ENCODE results near the gene HUS1B. TPM values are rescaled to one million over a fixed set of nuclear protein-coding genes. Genes with fewer than 3 reads are reported as not detected.

HUS1B gene
- total and polyA plus RNA-seq, 9 of the 15 experiments (the other 6 are each of a cell fraction or from before 2014, with no cell fraction given) = 0.16 to 1.4 (median 0.38) TPM; not detected in 1

DNA sequence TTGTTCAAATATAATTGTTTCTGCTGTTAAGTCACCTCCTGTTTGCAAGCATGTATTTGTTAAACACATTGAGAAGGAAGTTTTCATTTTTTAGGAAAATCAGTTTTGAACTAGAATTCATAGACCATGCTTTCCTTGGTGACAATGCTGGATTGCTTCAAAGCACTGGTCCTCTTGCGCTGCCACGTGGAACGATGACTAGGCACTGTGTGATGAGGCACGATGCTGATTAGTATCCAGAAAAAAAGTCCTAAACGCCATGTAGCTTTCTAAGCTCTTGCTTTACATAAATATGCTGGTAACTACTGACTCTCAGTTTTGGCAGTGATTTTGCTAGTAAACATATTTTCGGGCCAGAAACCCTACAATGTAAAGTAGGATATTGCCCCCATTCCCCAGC, 47.1 kb upstream of the HUS1B start (continued):
- TF ChIP-seq MAFK (IDR thresholded peaks at IDR 0.05; ENCODE audit: low read length) (peak; percentile 70; the same call in 1 of the 2 replicates), NCOA1 (IDR thresholded peaks at IDR 0.05; ENCODE audit: low read depth) (no peak), L3MBTL2 (IDR thresholded peaks at IDR 0.05) (peak; percentile 97), KDM1A (IDR thresholded peaks at IDR 0.05) (0 out of 4 replicates have a peak, but pooled peaks of 1 of the 2 experiments have one; percentile 24), LARP7 (IDR thresholded peaks at IDR 0.05) (no peak), ZNF76 (CRISPR knock-in tag; IDR thresholded peaks at IDR 0.05; ENCODE audit: borderline replicate concordance) (no peak), ZNF79 (CRISPR knock-in tag; IDR thresholded peaks at IDR 0.05; ENCODE audit: low read depth) (no peak), ZNF316 (IDR thresholded peaks at IDR 0.05) (peak; percentile 79), NFE2 (IDR thresholded peaks at IDR 0.05; ENCODE audit: low read depth) (peak; percentile 92), C11orf30 (IDR thresholded peaks at IDR 0.05; ENCODE audit: low read depth) (peak; percentile 75)
- TF ChIP-seq, protein P1, sequence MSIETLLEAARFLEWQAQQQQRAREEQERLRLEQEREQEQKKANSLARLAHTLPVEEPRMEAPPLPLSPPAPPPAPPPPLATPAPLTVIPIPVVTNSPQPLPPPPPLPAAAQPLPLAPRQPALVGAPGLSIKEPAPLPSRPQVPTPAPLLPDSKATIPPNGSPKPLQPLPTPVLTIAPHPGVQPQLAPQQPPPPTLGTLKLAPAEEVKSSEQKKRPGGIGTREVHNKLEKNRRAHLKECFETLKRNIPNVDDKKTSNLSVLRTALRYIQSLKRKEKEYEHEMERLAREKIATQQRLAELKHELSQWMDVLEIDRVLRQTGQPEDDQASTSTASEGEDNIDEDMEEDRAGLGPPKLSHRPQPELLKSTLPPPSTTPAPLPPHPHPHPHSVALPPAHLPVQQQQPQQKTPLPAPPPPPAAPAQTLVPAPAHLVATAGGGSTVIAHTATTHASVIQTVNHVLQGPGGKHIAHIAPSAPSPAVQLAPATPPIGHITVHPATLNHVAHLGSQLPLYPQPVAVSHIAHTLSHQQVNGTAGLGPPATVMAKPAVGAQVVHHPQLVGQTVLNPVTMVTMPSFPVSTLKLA (conservative IDR thresholded peaks at IDR 0.05) = peak; percentile 76 to 81
- TF ChIP-seq, protein P2, sequence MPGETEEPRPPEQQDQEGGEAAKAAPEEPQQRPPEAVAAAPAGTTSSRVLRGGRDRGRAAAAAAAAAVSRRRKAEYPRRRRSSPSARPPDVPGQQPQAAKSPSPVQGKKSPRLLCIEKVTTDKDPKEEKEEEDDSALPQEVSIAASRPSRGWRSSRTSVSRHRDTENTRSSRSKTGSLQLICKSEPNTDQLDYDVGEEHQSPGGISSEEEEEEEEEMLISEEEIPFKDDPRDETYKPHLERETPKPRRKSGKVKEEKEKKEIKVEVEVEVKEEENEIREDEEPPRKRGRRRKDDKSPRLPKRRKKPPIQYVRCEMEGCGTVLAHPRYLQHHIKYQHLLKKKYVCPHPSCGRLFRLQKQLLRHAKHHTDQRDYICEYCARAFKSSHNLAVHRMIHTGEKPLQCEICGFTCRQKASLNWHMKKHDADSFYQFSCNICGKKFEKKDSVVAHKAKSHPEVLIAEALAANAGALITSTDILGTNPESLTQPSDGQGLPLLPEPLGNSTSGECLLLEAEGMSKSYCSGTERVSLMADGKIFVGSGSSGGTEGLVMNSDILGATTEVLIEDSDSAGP (CRISPR knock-in tag; IDR thresholded peaks at IDR 0.05) = no peak
- TF ChIP-seq, protein P3, sequence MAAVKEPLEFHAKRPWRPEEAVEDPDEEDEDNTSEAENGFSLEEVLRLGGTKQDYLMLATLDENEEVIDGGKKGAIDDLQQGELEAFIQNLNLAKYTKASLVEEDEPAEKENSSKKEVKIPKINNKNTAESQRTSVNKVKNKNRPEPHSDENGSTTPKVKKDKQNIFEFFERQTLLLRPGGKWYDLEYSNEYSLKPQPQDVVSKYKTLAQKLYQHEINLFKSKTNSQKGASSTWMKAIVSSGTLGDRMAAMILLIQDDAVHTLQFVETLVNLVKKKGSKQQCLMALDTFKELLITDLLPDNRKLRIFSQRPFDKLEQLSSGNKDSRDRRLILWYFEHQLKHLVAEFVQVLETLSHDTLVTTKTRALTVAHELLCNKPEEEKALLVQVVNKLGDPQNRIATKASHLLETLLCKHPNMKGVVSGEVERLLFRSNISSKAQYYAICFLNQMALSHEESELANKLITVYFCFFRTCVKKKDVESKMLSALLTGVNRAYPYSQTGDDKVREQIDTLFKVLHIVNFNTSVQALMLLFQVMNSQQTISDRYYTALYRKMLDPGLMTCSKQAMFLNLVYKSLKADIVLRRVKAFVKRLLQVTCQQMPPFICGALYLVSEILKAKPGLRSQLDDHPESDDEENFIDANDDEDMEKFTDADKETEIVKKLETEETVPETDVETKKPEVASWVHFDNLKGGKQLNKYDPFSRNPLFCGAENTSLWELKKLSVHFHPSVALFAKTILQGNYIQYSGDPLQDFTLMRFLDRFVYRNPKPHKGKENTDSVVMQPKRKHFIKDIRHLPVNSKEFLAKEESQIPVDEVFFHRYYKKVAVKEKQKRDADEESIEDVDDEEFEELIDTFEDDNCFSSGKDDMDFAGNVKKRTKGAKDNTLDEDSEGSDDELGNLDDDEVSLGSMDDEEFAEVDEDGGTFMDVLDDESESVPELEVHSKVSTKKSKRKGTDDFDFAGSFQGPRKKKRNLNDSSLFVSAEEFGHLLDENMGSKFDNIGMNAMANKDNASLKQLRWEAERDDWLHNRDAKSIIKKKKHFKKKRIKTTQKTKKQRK (IDR thresholded peaks at IDR 0.05; ENCODE audit: borderline replicate concordance, low read depth, low read length) = no peak
